GM11168 (cell line): Measurements from ENCODE around the gene EBLN2.

Source experiments
- in situ Hi-C: fragments of 300-500 bp; cut with MboI; formaldehyde crosslinking; loops from one replicate; pipeline ENCODE4 v1.12.0; 2022; ENCODE audit warnings: low sequenced_read_pairs; ENCODE audit not compliant: unreplicated experiment

The EBLN2 gene

GRCh38 chr3:73061416-73061815 lies at the start of gene EBLN2:
Gene EBLN2 (plus strand): TSS chr3:73061659. CDS start chr3:73062082, 423 bp downstream.
- in situ Hi-C loops = no loop called here

GRCh38 chr3:73018298-73018697 lies 43.2 kb upstream of the EBLN2 start:
- in situ Hi-C loops = no loop called here

GRCh38 chr3:73018790-73019441 lies 42.5 kb upstream of the EBLN2 start:
- in situ Hi-C loops = no loop called here

GRCh38 chr3:73021301-73021835 lies 40.1 kb upstream of the EBLN2 start:
- in situ Hi-C loops = no loop called here

- in situ Hi-C loops = no loop called here
Observed at GRCh38 chr3:73024836-73025235, 36.6 kb upstream of the EBLN2 start.

GRCh38 chr3:73026111-73026759 lies 35.2 kb upstream of the EBLN2 start:
- in situ Hi-C loops = no loop called here

- in situ Hi-C loops = no loop called here
Observed at GRCh38 chr3:73026760-73027113, 34.7 kb upstream of the EBLN2 start.

GRCh38 chr3:73028803-73029202 lies 32.7 kb upstream of the EBLN2 start:
- in situ Hi-C loops = no loop called here

GRCh38 chr3:73029321-73029796 lies 32.1 kb upstream of the EBLN2 start:
- in situ Hi-C loops = no loop called here

GRCh38 chr3:73030073-73030597 lies 31.3 kb upstream of the EBLN2 start:
- in situ Hi-C loops = no loop called here

GRCh38 chr3:73031573-73032103 lies 29.8 kb upstream of the EBLN2 start:
- in situ Hi-C loops = no loop called here

GRCh38 chr3:73036694-73037591 lies 24.5 kb upstream of the EBLN2 start:
- in situ Hi-C loops = no loop called here

GRCh38 chr3:73041537-73041936 lies 19.9 kb upstream of the EBLN2 start:
- in situ Hi-C loops = no loop called here

- in situ Hi-C loops = no loop called here
Observed at GRCh38 chr3:73043414-73043813, 18.0 kb upstream of the EBLN2 start.

- in situ Hi-C loops = no loop called here
Observed at GRCh38 chr3:73045391-73045790, 16.1 kb upstream of the EBLN2 start.

GRCh38 chr3:73046195-73046594 lies 15.3 kb upstream of the EBLN2 start:
- in situ Hi-C loops = no loop called here

GRCh38 chr3:73049319-73049718 lies 12.1 kb upstream of the EBLN2 start:
- in situ Hi-C loops = no loop called here

- in situ Hi-C loops = no loop called here
Observed at GRCh38 chr3:73052857-73053256, 8.6 kb upstream of the EBLN2 start.

GRCh38 chr3:73055583-73055982 lies 5.9 kb upstream of the EBLN2 start:
- in situ Hi-C loops = no loop called here
